Activated naive CD8-positive, alpha-beta T cell treated with anti-CD3 and anti-CD28 coated beads, Interleukin-2, amount 50 U/mL, for 16 hours (primary cell): ENCODE measurements around the gene C20orf96.

Source experiments
- DNase-seq: peaks from one replicate; pipeline ENCODE4 v3.0.0-alpha.2; 2020; ENCODE audit warnings: low read depth, low spot score

Gene C20orf96

GRCh38 chr20:312067-312466, 21.5 kb upstream of the C20orf96 start:
- no peak for DNase-seq

DNA sequence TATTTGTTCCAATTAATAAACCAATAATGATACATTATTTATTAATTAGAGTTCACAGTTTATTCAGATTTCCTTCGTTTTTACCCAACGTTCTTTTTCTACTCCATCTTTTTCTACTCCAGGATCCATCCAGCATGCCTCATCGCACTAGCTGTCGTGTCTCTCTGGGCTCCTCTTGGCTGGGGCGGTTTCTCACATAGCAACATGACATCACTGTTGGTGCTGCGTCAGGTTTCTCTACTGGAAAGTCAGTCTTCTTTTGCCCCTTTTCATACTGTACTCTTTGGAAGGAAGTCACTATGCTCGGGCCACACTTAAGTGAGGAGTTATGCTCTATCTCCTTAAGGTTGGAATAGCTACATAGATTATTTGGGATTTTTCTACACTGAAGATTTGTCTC, 21.1 kb upstream of the C20orf96 start:
- DNase-seq, result no peak

DNA sequence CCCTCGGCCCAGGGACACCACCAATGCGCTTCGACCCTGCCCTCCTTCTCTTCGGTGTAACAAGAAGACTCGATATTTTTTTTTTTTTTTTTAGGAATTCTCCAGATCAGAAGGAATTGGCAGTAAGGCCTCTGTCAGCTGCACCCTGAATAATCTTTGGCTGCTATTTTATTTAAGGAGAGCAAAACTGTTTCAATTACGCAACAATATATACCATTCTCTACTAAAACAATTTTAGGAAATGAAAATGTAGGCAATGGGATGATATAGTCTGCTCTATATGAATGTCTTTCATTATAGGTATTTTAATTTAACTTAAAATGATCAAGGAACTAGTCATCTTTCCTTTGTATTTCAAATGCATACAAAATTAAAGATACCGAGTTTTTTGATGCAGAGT, 20.1 kb upstream of the C20orf96 start:
- no peak for DNase-seq

DNA sequence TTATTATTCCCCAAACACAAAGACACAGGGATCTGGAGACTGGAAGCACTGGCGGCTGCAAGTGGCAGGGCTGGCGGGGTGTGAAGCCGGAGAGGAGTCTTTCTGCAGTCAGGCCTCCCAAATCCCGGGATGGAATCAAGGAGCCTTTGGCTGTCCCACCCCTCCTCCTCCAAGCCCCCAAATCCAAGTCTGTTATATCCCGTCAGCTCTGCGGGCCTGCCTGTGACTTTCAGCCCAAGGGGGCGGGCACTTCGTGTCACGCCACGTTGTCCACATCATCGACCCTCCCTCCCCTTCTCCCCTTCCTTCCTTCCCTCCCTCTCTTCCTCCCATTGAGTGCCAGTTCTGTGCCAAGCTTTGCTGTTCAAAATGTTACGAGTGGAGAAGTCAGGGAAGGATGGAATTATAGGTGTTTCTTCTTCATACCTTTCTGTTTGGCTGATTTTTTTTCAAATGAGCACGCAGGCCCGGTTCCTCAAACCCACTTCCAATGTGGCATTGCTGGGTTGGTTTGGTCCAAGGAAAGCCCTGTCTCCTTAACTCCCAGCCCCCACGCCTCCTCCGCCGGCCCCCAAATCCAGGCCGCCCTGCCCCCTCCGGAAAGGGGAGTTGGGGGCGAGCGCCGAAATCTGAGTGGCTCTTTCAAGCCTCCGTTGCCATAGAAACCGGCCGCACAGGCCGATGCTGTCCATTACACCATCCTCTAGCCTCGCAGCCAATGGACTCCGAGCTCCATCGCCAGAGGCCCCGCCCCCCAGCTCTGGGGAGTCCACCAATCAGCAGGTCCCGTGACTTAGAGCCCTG, 19.5 kb upstream of the C20orf96 start:
- peak; percentile 73 for DNase-seq

DNA sequence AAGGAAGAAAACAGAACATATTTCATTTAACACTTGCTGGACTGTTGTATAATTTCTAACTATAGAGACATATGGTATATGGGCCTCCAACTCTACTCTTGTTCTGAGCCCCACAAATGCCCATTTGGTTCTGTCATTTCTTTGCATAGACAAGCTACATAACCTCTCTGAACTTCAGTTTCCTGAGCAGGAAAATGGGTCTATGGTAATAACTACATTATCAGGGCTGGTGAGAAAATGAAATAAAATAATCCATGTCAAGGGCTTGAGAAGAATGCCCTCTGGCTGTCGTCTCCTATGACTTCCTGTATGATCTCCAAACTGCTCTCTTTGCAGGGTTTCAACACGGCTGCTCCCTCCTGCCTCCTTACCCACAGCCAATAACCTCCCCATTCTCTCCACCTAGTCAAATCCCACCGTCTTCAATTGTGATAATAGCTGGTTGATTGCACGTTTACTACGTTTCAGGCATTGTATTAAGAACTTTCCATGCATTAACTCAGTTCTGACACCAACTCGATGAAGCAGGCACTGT, 18.8 kb upstream of the C20orf96 start:
- no peak for DNase-seq

DNA sequence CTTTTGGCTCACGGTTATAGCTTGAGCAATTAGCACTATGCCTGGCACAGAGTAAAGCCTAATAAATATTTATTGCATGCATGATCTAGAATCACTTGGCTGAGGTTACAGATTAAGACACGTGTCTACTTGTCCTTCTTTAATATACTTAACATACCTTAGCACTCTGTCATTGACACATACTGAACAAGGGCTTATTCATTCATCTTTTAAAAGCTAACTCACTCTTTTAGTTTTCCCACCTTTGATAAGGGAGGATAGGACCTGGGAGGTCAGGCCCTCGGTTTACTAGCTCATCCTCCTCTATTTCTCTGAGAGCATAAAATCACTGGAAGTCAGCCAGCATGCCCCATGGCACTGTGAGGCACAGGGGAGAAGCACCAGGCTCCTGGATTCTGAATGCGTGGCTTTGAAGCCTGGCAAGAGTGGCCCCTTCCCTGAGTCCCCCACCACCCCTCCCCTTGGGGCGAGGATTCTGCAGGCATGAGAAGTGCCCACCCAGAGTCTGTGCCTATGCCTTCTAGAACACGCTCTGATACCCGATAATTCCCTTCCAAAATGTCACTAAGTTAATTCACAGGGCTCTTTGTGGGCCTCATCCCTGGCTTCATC, 18.0 kb upstream of the C20orf96 start:
- no peak for DNase-seq

DNA sequence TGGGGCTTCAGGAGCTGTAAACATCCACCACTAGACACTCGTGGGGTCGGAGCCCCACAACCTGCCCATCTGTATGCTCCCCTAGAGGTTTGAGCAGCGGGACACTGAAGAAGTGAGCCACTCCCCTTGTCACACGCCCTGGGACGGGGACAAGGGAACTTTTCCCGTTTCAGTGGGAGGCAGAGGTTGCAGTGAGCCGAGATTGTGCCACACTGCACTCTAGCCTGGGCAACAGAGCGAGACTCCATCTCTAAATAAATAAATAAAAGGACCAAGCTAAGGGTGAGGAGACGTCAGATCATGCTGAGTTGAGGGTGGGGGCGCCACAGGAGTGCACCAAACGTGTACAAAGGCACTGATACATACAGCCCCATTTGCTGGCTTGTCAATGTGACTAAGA, 15.2 kb upstream of the C20orf96 start:
- no peak for DNase-seq

GRCh38 chr20:301886-302848, 11.6 kb upstream of the C20orf96 start:
- no peak for DNase-seq

GRCh38 chr20:300345-300990, 9.9 kb upstream of the C20orf96 start:
- DNase-seq, result no peak

GRCh38 chr20:298776-299391, 8.3 kb upstream of the C20orf96 start:
- DNase-seq, result no peak

DNA sequence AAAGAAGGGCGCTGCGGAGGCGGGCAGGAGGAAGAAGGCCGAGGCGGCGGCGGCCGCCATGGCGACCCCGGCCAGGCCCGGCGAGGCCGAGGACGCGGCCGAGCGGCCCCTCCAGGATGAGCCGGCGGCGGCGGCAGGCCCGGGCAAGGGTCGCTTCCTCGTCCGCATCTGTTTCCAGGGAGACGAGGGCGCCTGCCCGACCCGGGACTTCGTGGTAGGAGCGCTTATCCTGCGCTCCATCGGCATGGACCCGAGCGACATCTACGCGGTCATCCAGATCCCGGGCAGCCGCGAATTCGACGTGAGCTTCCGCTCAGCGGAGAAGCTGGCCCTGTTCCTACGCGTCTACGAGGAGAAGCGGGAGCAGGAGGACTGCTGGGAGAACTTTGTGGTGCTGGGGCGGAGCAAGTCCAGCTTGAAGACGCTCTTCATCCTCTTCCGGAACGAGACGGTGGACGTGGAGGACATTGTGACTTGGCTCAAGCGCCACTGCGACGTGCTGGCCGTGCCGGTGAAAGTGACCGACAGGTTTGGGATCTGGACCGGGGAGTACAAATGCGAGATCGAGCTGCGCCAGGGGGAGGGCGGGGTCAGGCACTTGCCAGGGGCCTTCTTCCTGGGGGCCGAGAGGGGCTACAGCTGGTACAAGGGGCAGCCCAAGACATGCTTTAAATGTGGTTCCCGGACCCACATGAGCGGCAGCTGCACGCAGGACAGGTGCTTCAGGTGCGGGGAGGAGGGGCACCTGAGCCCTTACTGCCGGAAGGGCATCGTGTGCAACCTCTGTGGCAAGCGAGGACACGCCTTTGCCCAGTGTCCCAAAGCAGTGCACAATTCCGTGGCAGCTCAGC, 7.6 kb upstream of the C20orf96 start:
- no peak for DNase-seq

- DNase-seq, result peak; percentile 72
Measured at GRCh38 chr20:297098-297924, 6.8 kb upstream of the C20orf96 start, which contains the start of gene ZCCHC3. Gene ZCCHC3 (plus strand): TSS chr20:297570. CDS start chr20:297587, 17 bp downstream.

- no peak for DNase-seq
Measured at GRCh38 chr20:295804-296203, 5.3 kb upstream of the C20orf96 start.

- DNase-seq, result no peak
Measured at GRCh38 chr20:294602-295001, 4.1 kb upstream of the C20orf96 start.

DNA sequence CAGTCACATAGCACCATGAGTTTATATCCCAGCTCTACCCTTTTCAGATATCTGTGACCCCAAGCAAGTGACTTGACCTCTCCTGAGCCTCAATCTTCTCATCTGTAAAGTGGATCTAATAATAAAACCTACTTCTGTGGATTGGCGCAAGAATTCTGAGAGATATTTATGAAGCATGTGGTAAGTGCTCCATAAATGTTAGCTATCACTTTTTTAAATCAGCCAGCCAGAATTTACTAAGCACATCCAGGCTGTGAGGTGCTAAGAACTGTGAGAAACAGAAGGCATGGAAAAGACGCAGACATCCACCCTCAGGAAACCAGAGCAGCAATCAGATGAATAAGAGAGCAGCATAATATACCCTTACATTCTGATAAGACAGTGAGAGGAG, 862 bp downstream of the C20orf96 start:
- no peak for DNase-seq

DNA sequence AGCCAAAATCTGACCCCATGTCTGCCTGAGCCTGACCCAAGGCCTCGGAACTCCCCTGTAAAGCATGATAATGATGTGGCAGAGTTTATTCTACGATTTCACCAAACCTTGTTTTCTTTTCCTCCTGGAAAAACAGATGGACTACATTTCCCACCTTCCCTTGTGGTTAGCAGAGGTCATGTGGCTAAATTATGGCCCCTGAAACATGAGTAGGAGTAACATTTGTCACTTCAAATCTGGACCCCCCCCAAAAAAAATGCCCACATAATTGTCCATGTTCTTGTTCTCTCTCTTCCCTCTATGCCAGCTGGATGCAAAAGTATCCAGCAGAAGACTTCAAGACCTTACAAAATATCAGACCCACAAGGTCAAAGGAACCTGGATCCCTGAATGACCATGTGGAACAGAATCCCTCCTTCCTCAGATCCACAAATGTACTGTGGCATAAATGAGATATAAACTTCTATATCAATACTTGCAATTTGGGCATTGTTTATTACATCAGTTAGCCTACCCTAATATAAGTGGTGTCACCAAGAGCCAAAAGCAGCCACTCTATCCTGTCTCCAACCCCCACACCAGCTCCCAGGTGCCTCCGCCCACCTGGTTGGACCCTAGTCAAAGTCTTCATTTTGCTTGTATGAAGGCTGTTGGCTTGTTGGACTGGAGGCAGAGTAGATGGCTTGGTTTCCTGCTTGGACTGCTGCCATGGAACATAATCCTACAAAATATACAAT, 1.4 kb downstream of the C20orf96 start:
- DNase-seq, result no peak

GRCh38 chr20:286508-286907, 4.0 kb downstream of the C20orf96 start:
- DNase-seq, result no peak

GRCh38 chr20:284172-284571, 6.4 kb downstream of the C20orf96 start:
- no peak for DNase-seq
